ENCODE results near the gene ADK.

The ADK gene

GRCh38 chr10:74738542-74738941 lies 587.5 kb downstream of the ADK start:
- DNase-seq (ENCODE audit: low read depth in 2 of 2) = no peak

- peak in 1 of 2 donors; percentile 11 for DNase-seq (ENCODE audit: low read depth in 2 of 2)
Observed at GRCh38 chr10:74738985-74739567, 588.1 kb downstream of the ADK start.

GRCh38 chr10:74743401-74743800 lies 592.4 kb downstream of the ADK start:
- no peak for DNase-seq (ENCODE audit: low read depth in 2 of 2)

- no peak for DNase-seq (ENCODE audit: low read depth in 2 of 2)
Observed at GRCh38 chr10:74745449-74745848, 594.4 kb downstream of the ADK start.

- DNase-seq (ENCODE audit: low read depth in 2 of 2) = no peak
Observed at GRCh38 chr10:74746813-74747212, 595.8 kb downstream of the ADK start.

- no peak for DNase-seq (ENCODE audit: low read depth in 2 of 2)
Observed at GRCh38 chr10:74748468-74749031, 597.5 kb downstream of the ADK start.

- DNase-seq (ENCODE audit: low read depth in 2 of 2) = peak; percentile 9 to 11
Observed at GRCh38 chr10:74750848-74751274, 599.8 kb downstream of the ADK start.

GRCh38 chr10:74752371-74753040 lies 601.5 kb downstream of the ADK start:
- DNase-seq (ENCODE audit: low read depth in 2 of 2) = no peak

- DNase-seq (ENCODE audit: low read depth in 2 of 2) = no peak
Observed at GRCh38 chr10:74753442-74754211, 602.6 kb downstream of the ADK start.

GRCh38 chr10:74754381-74754821 lies 603.4 kb downstream of the ADK start:
- no peak for DNase-seq (ENCODE audit: low read depth in 2 of 2)

GRCh38 chr10:74755273-74755672 lies 604.3 kb downstream of the ADK start:
- no peak for DNase-seq (ENCODE audit: low read depth in 2 of 2)

Data from stimulated activated CD8-positive, alpha-beta memory T cell treated with anti-CD3 and anti-CD28 coated beads, Interleukin-15, amount 100 ng/mL, for 48 hours (primary cell).